Pancreas (tissue), 10 donors: ENCODE results near the gene METTL24. TPM values are rescaled to one million over a fixed set of nuclear protein-coding genes. Genes with fewer than 3 reads are reported as not detected.

Experiments
- ATAC-seq, 4 donors: fragments of 200-7000 bp; cut with Tn5 transposase; one replicate each; pipeline versions ENCODE4 v1.8.0 to v1.9.1; 2020; ENCODE audit warnings: mild to moderate bottlenecking in 4 of 4, moderate library complexity in 4 of 4
- DNase-seq, 6 donors: peaks; one replicate each; pipeline ENCODE4 v3.0.0-alpha.2; 2020
- FAIRE-seq: peaks from 2 replicates; lab custom pipeline; 2012; peaks lifted over from hg19 to GRCh38; lab: Jason Lieb, UNC
- H3K27ac ChIP-seq, 4 donors: fragments of 200-600 bp; sonication (generic); 1 replicate in 3 of 4; 2 replicates in 1 of 4; pipeline versions ENCODE4 v1.5.0 to v1.8.0; 2020
- H3K27me3 ChIP-seq, 4 donors: fragments of 200-600 bp; one replicate each; pipeline ENCODE4 v1.8.0; 2021
- H3K36me3 ChIP-seq, 3 donors: fragments of 200-600 bp; sonication (generic) in 1 of 3; one replicate each; pipeline versions ENCODE4 v1.5.0 to v1.8.0; 2020 to 2021
- H3K4me1 ChIP-seq, 3 donors: fragments of 200-600 bp; one replicate each; pipeline ENCODE4 v1.8.0; 2021
- H3K4me3 ChIP-seq, 4 donors: fragments of 200-600 bp; sonication (generic) in 2 of 4; one replicate each; pipeline versions ENCODE4 v1.5.0 to v1.8.0; 2020 to 2021
- H3K9me3 ChIP-seq, 4 donors: fragments of 200-600 bp; one replicate each; pipeline ENCODE4 v1.8.0; 2021
- CTCF ChIP-seq, 4 donors: fragments of 200-600 bp; sonication (generic) in 3 of 4; IDR thresholded peaks; one replicate each; pipeline versions ENCODE4 v1.5.0 to v1.8.0; 2021; ENCODE audit warnings: antibody characterized with exemption in 4 of 4
- WGBS, 2 donors: extraction: QIAGEN DNeasy Blood & Tissue Kit; methylation state at CpG; one replicate each; pipeline ENCODE4 v1.1.7; 2013; 5-methylcytosine and 5-hydroxymethylcytosine counted together
- intact Hi-C, 3 donors: fragments of 100-400 bp; cut with DNase I; formaldehyde crosslinking; loops; one replicate each; pipeline versions ENCODE4 v1.11.1 to v1.14.2; 2022
- polyA plus RNA-seq, 2 donors: library from polyadenylated mRNA; stranded (reverse); fragments of 200-250 nt; gene quantifications; one replicate each; pipeline ENCODE4 v1.2.3, GENCODE V29; 2013
- total RNA-seq, 6 donors: library from RNA; stranded (reverse); fragmentation: NEBNext Ultra II Directional in 4 of 6; extraction: Animal tissue kit (Norgen Biotek cat#: 25700) in 4 of 6; gene quantifications; one replicate each; pipeline versions ENCODE4 v1.2.1 to v1.2.4, GENCODE V29; 2021 to 2023
- donor health status: healthy with polysubstance abuse.
- donor health status: DM: no; HTN: no; CAD: no; lungs with moderate emphysema.
- donor health status: DM: no; HTN: no; CAD: no.
- donor health status: control.
- donor health status: control.
- donor health status: Bipolar disorder and iron deficiency.
- donor health status: DM: yes; HTN: yes; CAD: no.
- donor health status: DM: no; HTN: no; CAD: no.
- donor health status: DM: no; HTN: no; CAD: no.
- donor health status: DM: yes; HTN: yes; CAD: no.

METTL24 gene
- total and polyA plus RNA-seq, 8 donors: 0.34 to 4.4 (median 1.4) TPM

DNA sequence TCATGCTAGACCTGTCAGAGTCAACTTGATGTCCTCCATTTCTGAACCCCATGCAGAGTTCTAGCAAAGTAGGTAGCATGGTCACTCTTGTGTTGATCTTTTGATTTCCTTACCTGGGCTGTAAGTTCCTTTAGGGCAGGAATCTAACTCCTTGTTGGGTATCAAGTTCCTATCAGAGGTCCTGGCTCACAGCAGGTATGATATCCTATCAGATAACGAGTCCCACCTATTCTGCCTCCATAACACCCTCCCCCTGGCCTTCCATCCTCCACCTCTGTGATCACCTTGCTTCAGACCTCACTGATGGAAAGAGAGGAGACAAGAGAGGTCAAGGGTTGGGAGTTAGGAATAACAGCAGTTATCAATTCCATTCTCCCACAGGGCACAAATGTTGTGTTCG lies 101.8 kb downstream of the METTL24 start:
- DNase-seq (no peak), ATAC-seq (no peak), FAIRE-seq (no peak)
- WGBS, 2 donors: 69 to 75% methylated on average over 2 of the region's 2 CpGs
- H3K27ac ChIP-seq: no peak overlapping the region
- H3K4me1 ChIP-seq: no peaks in the 10 kb centered on the region
- no peaks in the 10 kb centered on the region for H3K27me3 ChIP-seq
- H3K36me3 ChIP-seq: no peaks in the 10 kb centered on the region
- H3K4me3 ChIP-seq: no peak overlapping the region
- H3K9me3 ChIP-seq: no peaks in the 10 kb centered on the region
- intact Hi-C loops: no loop called here
- TF ChIP-seq CTCF (IDR thresholded peaks at IDR 0.05): no peak

- Histone ChIP-seq H3K27ac (no peak overlapping the region), H3K27me3 (no peaks in the 10 kb centered on the region), H3K36me3 (no peaks in the 10 kb centered on the region), H3K4me1 (no peaks in the 10 kb centered on the region), H3K9me3 (no peaks in the 10 kb centered on the region), H3K4me3 (no peak overlapping the region)
- 30 to 33% methylated on average over 5 of the region's 5 CpGs for WGBS, 2 donors
- peak in 2 of 4 donors; percentile 57 to 61 for ATAC-seq
- FAIRE-seq: no peak
- peak in 1 of 6 donors; percentile 47 for DNase-seq
- TF ChIP-seq CTCF (IDR thresholded peaks at IDR 0.05): no peak
- intact Hi-C loops: no loop called here
Observed at GRCh38 chr6:110255211-110255750, 102.9 kb downstream of the METTL24 start.

- Histone ChIP-seq H3K27ac (no peak overlapping the region), H3K9me3 (no peaks in the 10 kb centered on the region), H3K36me3 (no peaks in the 10 kb centered on the region), H3K27me3 (no peaks in the 10 kb centered on the region), H3K4me1 (no peaks in the 10 kb centered on the region), H3K4me3 (no peak overlapping the region)
- no peak for TF ChIP-seq CTCF (IDR thresholded peaks at IDR 0.05)
- no peak for DNase-seq
- WGBS, 2 donors: 65 to 72% methylated on average over 5 of the region's 5 CpGs
- intact Hi-C loops: no loop called here
- FAIRE-seq: no peak
- ATAC-seq: peak in 1 of 4 donors; percentile 50
Observed at GRCh38 chr6:110250838-110251237, 107.3 kb downstream of the METTL24 start.

- Histone ChIP-seq H3K36me3 (no peaks in the 10 kb centered on the region), H3K9me3 (no peaks in the 10 kb centered on the region), H3K4me3 (no peak overlapping the region), H3K27me3 (no peaks in the 10 kb centered on the region), H3K27ac (no peak overlapping the region), H3K4me1 (no peaks in the 10 kb centered on the region)
- DNase-seq (no peak), FAIRE-seq (no peak), ATAC-seq (no peak)
- intact Hi-C loops: no loop called here
- no peak for TF ChIP-seq CTCF (IDR thresholded peaks at IDR 0.05)
- WGBS, 2 donors: 77 to 83% methylated on average over 4 of the region's 4 CpGs
Observed at GRCh38 chr6:110250058-110250457, 108.1 kb downstream of the METTL24 start.

GRCh38 chr6:110246900-110247546 lies 111.1 kb downstream of the METTL24 start:
- no peaks in the 10 kb centered on the region for H3K36me3 ChIP-seq
- ATAC-seq (no peak), FAIRE-seq (no peak), DNase-seq (no peak)
- H3K4me3 ChIP-seq: no peak overlapping the region
- no peaks in the 10 kb centered on the region for H3K27me3 ChIP-seq
- no peaks in the 10 kb centered on the region for H3K9me3 ChIP-seq
- H3K4me1 ChIP-seq: no peaks in the 10 kb centered on the region
- no peak overlapping the region for H3K27ac ChIP-seq
- WGBS, 2 donors: 92 to 94% methylated on average over 3 of the region's 3 CpGs
- TF ChIP-seq CTCF (IDR thresholded peaks at IDR 0.05): no peak
- intact Hi-C loops: no loop called here
